H9 (cell line): ENCODE data around the gene PPP1R13L. TPM values are rescaled to one million over a fixed set of nuclear protein-coding genes. Genes with fewer than 3 reads are reported as not detected.

ENCODE experiments used
- DNase-seq: peaks from one replicate; pipeline ENCODE4 v3.0.0-alpha.2; 2017
- H2AFZ ChIP-seq: one replicate; pipeline ENCODE4 v1.6.1; 2013; ENCODE audit warnings: mild to moderate bottlenecking, low read length, control low read depth, moderate library complexity
- H2AK5ac ChIP-seq: 2 replicates; pipeline ENCODE4 v1.6.1; 2013; ENCODE audit warnings: low read length, control low read depth, mixed read lengths; ENCODE audit not compliant: insufficient read length
- H2BK120ac ChIP-seq: one replicate; pipeline ENCODE4 v1.6.1; 2013; ENCODE audit warnings: low read depth, mild to moderate bottlenecking, low read length, control low read depth, inconsistent platforms; ENCODE audit not compliant: poor library complexity, severe bottlenecking
- H2BK12ac ChIP-seq: 2 replicates; pipeline ENCODE4 v1.6.1; 2013; ENCODE audit warnings: low read length, control low read depth, mixed read lengths, low read depth; ENCODE audit not compliant: insufficient read length
- H2BK15ac ChIP-seq: 2 replicates; pipeline ENCODE4 v1.6.1; 2013; ENCODE audit warnings: low read depth, low read length, control low read depth
- H2BK20ac ChIP-seq: one replicate; pipeline ENCODE4 v1.6.1; 2013; ENCODE audit warnings: low read depth, mild to moderate bottlenecking, low read length, control low read depth, inconsistent platforms; ENCODE audit not compliant: poor library complexity, severe bottlenecking
- H2BK5ac ChIP-seq: 2 replicates; pipeline ENCODE4 v1.6.1; 2013; ENCODE audit warnings: low read length, control low read depth, mixed read lengths; ENCODE audit not compliant: insufficient read length
- H3K14ac ChIP-seq: 2 replicates; pipeline ENCODE4 v1.6.1; 2013; ENCODE audit warnings: low read length, control low read depth; ENCODE audit not compliant: insufficient read depth
- H3K18ac ChIP-seq: 2 replicates; pipeline ENCODE4 v1.6.1; 2013; ENCODE audit warnings: low read depth, mild to moderate bottlenecking, mixed read lengths, low read length, control low read depth; ENCODE audit not compliant: insufficient read length
- H3K23ac ChIP-seq: 2 replicates; pipeline ENCODE4 v1.6.1; 2013; ENCODE audit warnings: low read length, control low read depth, mixed read lengths, low read depth; ENCODE audit not compliant: insufficient read length
- H3K23me2 ChIP-seq: 2 replicates; pipeline ENCODE4 v1.6.1; 2013; ENCODE audit warnings: low read depth, mild to moderate bottlenecking, mixed read lengths, low read length, control low read depth; ENCODE audit not compliant: insufficient read length, poor library complexity, severe bottlenecking
- H3K27ac ChIP-seq: 2 replicates; pipeline ENCODE4 v1.5.1; 2013; ENCODE audit warnings: low read length, control low read depth, mixed read lengths, low read depth; ENCODE audit not compliant: insufficient read length
- H3K27me3 ChIP-seq: 2 replicates; pipeline ENCODE4 v1.6.1; 2013; ENCODE audit warnings: low read length, control low read depth, inconsistent platforms; ENCODE audit not compliant: insufficient read depth
- H3K4ac ChIP-seq: 2 replicates; pipeline ENCODE4 v1.6.1; 2013; ENCODE audit warnings: low read depth, mild to moderate bottlenecking, control low read depth, inconsistent platforms, low read length, moderate library complexity
- H3K4me1 ChIP-seq: 2 replicates; pipeline ENCODE4 v1.6.1; 2013; ENCODE audit warnings: low read length, control low read depth, inconsistent platforms; ENCODE audit not compliant: insufficient read depth
- H3K4me2 ChIP-seq: 2 replicates; pipeline ENCODE4 v1.6.1; 2013; ENCODE audit warnings: low read length, control low read depth, mixed read lengths; ENCODE audit not compliant: insufficient read length, insufficient read depth
- H3K56ac ChIP-seq: 2 replicates; pipeline ENCODE4 v1.6.1; 2013; ENCODE audit warnings: low read depth, mild to moderate bottlenecking, mixed read lengths, low read length, control low read depth; ENCODE audit not compliant: insufficient read length
- H3K79me1 ChIP-seq: 2 replicates; pipeline ENCODE4 v1.6.1; 2013; ENCODE audit warnings: low read depth, mild to moderate bottlenecking, moderate library complexity, low read length, control low read depth, inconsistent platforms; ENCODE audit not compliant: insufficient read depth, poor library complexity, severe bottlenecking
- H3K79me2 ChIP-seq: 2 replicates; pipeline ENCODE4 v1.6.1; 2013; ENCODE audit warnings: low read length, control low read depth, inconsistent platforms; ENCODE audit not compliant: insufficient read depth
- H3K9ac ChIP-seq: 2 replicates; pipeline ENCODE4 v1.6.1; 2013; ENCODE audit warnings: low read length, control low read depth, mixed read lengths; ENCODE audit not compliant: insufficient read length; ENCODE audit errors: extremely low read depth
- H3K9me3 ChIP-seq: one replicate; pipeline ENCODE4 v1.6.1; 2013; ENCODE audit warnings: low read depth, low read length, inconsistent platforms; ENCODE audit not compliant: control insufficient read depth
- H3T11ph ChIP-seq: one replicate; pipeline ENCODE4 v1.6.1; 2013; ENCODE audit warnings: mild to moderate bottlenecking, low read length, control low read depth, inconsistent platforms
- H4K20me1 ChIP-seq: one replicate; pipeline ENCODE4 v1.6.1; 2013; ENCODE audit not compliant: control insufficient read depth, insufficient read length, insufficient read depth
- H4K5ac ChIP-seq: 2 replicates; pipeline ENCODE4 v1.6.1; 2013; ENCODE audit warnings: low read depth, mild to moderate bottlenecking, mixed read lengths, low read length, control low read depth; ENCODE audit not compliant: insufficient read length
- H4K8ac ChIP-seq: replicated peaks from 2 replicates; pipeline ENCODE4 v1.6.1; 2013; ENCODE audit warnings: low read length, control low read depth, mixed read lengths, low read depth; ENCODE audit not compliant: insufficient read length
- H4K91ac ChIP-seq: 2 replicates; pipeline ENCODE4 v1.6.1; 2013; ENCODE audit warnings: low read depth, mild to moderate bottlenecking, moderate library complexity, mixed read lengths, low read length, control low read depth; ENCODE audit not compliant: insufficient read length
- H3K27ac Mint-ChIP-seq, 3 experiments: 2 replicates in 2 of 3; 3 replicates in 1 of 3; pipeline ENCODE4 v1.8.0; 2020 to 2021; ENCODE audit warnings: mixed read lengths in 3 of 3, mild to moderate bottlenecking in 1 of 3, moderate library complexity in 1 of 3
- H3K27me3 Mint-ChIP-seq: 2 replicates; pipeline ENCODE4 v1.8.0; 2021; ENCODE audit warnings: low read depth, mild to moderate bottlenecking, moderate library complexity, mixed read lengths
- H3K36me3 Mint-ChIP-seq, 3 experiments: 2 replicates in 2 of 3; 3 replicates in 1 of 3; pipeline ENCODE4 v1.8.0; 2020 to 2021; ENCODE audit warnings: low read depth in 3 of 3, mixed read lengths in 3 of 3; ENCODE audit not compliant: insufficient read depth in 1 of 3
- H3K4me1 Mint-ChIP-seq, 2 experiments: 2 replicates each; pipeline ENCODE4 v1.8.0; 2020; ENCODE audit warnings: mixed read lengths in 2 of 2
- H3K4me3 Mint-ChIP-seq, 2 experiments: 2 replicates in 1 of 2; 3 replicates in 1 of 2; pipeline ENCODE4 v1.8.0; 2020 to 2021; ENCODE audit warnings: mild to moderate bottlenecking in 2 of 2, mixed read lengths in 2 of 2, moderate library complexity in 1 of 2
- H3K9me3 Mint-ChIP-seq, 2 experiments: 2 replicates in 1 of 2; 3 replicates in 1 of 2; pipeline ENCODE4 v1.8.0; 2020; ENCODE audit warnings: mild to moderate bottlenecking in 2 of 2, mixed read lengths in 2 of 2, moderate library complexity in 1 of 2
- CTCF ChIP-seq: fragments of 200-600 bp; sonication (generic); conservative IDR thresholded peaks from 3 replicates; pipeline ENCODE4 v1.8.0; 2021; ENCODE audit warnings: antibody characterized with exemption, mild to moderate bottlenecking
- WGBS: extraction: QIAGEN DNeasy Blood & Tissue Kit; methylation state at CpG from one replicate; pipeline ENCODE4 v1.1.7; 2013; ENCODE audit warnings: missing lambda C conversion rate, low lambda C conversion rate, mixed read lengths; ENCODE audit not compliant: insufficient read length; ENCODE audit errors: extremely low coverage; 5-methylcytosine and 5-hydroxymethylcytosine counted together
- total RNA-seq: library from RNA; stranded (reverse); gene quantifications from 2 replicates; pipeline ENCODE4 v1.2.1, GENCODE V29; 2021

PPP1R13L gene
- total RNA-seq, 1 experiment from 2014 or later, result 42.6 TPM

GRCh38 chr19:45350477-45351058 lies 54.3 kb downstream of the PPP1R13L start:
- Histone ChIP-seq H3K14ac (no peak overlapping the region), H3K79me1 (no peaks in the 10 kb centered on the region), H4K91ac (no peak overlapping the region), H2AFZ (no peak overlapping the region), H4K20me1 (peaks cover 2% of the 10 kb centered on the region), H3K23ac (no peak overlapping the region), H2BK20ac (no peak overlapping the region), H3K79me2 (no peaks in the 10 kb centered on the region), H3K27me3 (no peaks in the 10 kb centered on the region), H3K27ac (no peak overlapping the region), H2BK12ac (no peak overlapping the region), H3K18ac (no peak overlapping the region), H3K56ac (no peak overlapping the region), H3K4ac (no peak overlapping the region), H2BK120ac (no peak overlapping the region), H4K5ac (no peak overlapping the region), H3K23me2 (no peaks in the 10 kb centered on the region), H3T11ph (no peak overlapping the region), H4K8ac (no peak overlapping the region), H3K4me2 (no peak overlapping the region), H3K4me1 (no peaks in the 10 kb centered on the region), H2BK5ac (no peak overlapping the region), H2AK5ac (no peak overlapping the region), H2BK15ac (no peak overlapping the region), H3K9me3 (no peaks in the 10 kb centered on the region), H3K9ac (no peak overlapping the region)
- WGBS, result no CpG with 5 or more reads among the region's 17 CpGs
- Mint-ChIP-seq H3K4me3 (no peak overlapping the region), H3K27me3 (peaks cover 2% of the 10 kb centered on the region; the same call in 1 of the 2 replicates), H3K9me3 (no peaks in the 10 kb centered on the region), H3K36me3 (peaks cover 29 to 65% (median 60%) of the 10 kb centered on the region in 3 experiments; a peak in 6 of 7 replicates), H3K27ac (peak overlapping the region in 1 of 3 experiments; percentile 16; a peak in 2 of 7 replicates), H3K4me1 (peaks cover 8 to 17% of the 10 kb centered on the region in 2 experiments; a peak in 3 of 4 replicates)
- no peak for DNase-seq
- TF ChIP-seq CTCF, result no peak
